Chondrocyte (in vitro differentiated cells): ENCODE measurements around the gene GAL3ST2. TPM values are rescaled to one million over a fixed set of nuclear protein-coding genes. Genes with fewer than 3 reads are reported as not detected.

Experiments used
- DNase-seq: peaks from one replicate; pipeline ENCODE4 v3.0.0; 2021; ENCODE audit warnings: mixed read lengths, low spot score
- H3K27ac Mint-ChIP-seq: one replicate; pipeline ENCODE4 v1.8.0; 2021; ENCODE audit warnings: mild to moderate bottlenecking, moderate library complexity, mixed read lengths; ENCODE audit not compliant: unreplicated experiment
- H3K27me3 Mint-ChIP-seq: 2 replicates; pipeline ENCODE4 v1.8.0; 2021; ENCODE audit warnings: low read depth, mixed read lengths
- H3K36me3 Mint-ChIP-seq: 2 replicates; pipeline ENCODE4 v1.8.0; 2021; ENCODE audit warnings: low read depth, mixed read lengths
- H3K4me1 Mint-ChIP-seq: 2 replicates; pipeline ENCODE4 v1.8.0; 2021; ENCODE audit warnings: low read depth, mild to moderate bottlenecking, mixed read lengths
- H3K4me3 Mint-ChIP-seq: one replicate; pipeline ENCODE4 v1.8.0; 2021; ENCODE audit warnings: mild to moderate bottlenecking, moderate library complexity, mixed read lengths; ENCODE audit not compliant: unreplicated experiment
- H3K9me3 Mint-ChIP-seq: 2 replicates; pipeline ENCODE4 v1.8.0; 2021; ENCODE audit warnings: low read depth, mixed read lengths
- total RNA-seq: library from RNA; stranded (reverse); gene quantifications from 3 replicates; pipeline ENCODE4 v1.2.1, GENCODE V29; 2021
- TF ChIP-seq, protein P1 (sequence below): fragments of 200-600 bp; sonication (generic); IDR thresholded peaks from 2 replicates; pipeline ENCODE4 v1.5.0; 2021; ENCODE audit warnings: antibody characterized with exemption, mild to moderate bottlenecking, moderate library complexity

GAL3ST2 gene
- total RNA-seq, 1 donor from 2014 or later, result 0.52 TPM

DNA sequence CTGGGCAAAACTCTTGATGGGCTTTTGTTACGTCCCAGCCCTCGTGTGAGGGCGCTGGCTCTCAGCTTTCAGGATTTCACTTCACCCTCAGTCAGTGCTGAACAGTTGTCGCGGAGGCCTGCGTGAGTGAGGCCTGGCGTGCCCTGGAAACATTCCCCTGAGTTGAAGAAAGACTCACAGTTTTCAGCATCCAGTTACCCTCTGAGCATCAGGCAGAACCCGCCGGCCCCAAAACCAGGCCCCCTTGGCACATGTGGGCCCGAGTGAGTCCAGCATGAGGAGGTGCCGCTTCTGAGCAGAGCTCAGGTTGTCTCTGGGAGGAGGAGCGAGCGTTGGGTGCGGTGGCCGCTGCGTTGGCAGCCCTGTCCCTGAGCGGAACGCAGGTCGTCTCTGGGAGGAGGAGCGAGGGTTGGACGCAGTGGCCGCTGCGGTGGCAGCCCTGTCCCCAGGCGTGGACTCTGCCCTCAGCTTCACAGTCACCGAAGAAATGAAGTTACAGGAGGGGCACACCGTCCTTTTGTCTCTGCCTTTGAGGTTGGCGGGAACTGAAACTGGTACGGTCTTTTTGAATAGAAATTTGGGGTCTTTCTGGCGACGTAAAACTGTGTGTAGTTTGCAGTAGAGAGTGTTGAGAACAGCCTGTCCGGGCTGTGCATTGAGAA is 32.2 kb downstream of the GAL3ST2 start, which contains the start of gene NEU4:
Gene NEU4 (plus strand): TSS at position 473 of the 662 bp plus-strand sequence. CDS start 5,292 bp downstream, outside the sequence.
- no peaks in the 10 kb centered on the region for H3K36me3 Mint-ChIP-seq
- TF ChIP-seq, protein P1, sequence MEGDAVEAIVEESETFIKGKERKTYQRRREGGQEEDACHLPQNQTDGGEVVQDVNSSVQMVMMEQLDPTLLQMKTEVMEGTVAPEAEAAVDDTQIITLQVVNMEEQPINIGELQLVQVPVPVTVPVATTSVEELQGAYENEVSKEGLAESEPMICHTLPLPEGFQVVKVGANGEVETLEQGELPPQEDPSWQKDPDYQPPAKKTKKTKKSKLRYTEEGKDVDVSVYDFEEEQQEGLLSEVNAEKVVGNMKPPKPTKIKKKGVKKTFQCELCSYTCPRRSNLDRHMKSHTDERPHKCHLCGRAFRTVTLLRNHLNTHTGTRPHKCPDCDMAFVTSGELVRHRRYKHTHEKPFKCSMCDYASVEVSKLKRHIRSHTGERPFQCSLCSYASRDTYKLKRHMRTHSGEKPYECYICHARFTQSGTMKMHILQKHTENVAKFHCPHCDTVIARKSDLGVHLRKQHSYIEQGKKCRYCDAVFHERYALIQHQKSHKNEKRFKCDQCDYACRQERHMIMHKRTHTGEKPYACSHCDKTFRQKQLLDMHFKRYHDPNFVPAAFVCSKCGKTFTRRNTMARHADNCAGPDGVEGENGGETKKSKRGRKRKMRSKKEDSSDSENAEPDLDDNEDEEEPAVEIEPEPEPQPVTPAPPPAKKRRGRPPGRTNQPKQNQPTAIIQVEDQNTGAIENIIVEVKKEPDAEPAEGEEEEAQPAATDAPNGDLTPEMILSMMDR, result no peak
- H3K27ac Mint-ChIP-seq, result no peak within 1 kb of the TSS
- H3K9me3 Mint-ChIP-seq, result no peaks in the 10 kb centered on the region
- H3K4me3 Mint-ChIP-seq, result no peak within 1 kb of the TSS
- peak; percentile 72 for DNase-seq
- H3K4me1 Mint-ChIP-seq, result peaks cover 9% of the 10 kb centered on the region
- H3K27me3 Mint-ChIP-seq, result no peaks in the 10 kb centered on the region

GRCh38 chr2:241809383-241810306 is 33.0 kb downstream of the GAL3ST2 start:
- TF ChIP-seq, protein P1, result no peak
- Mint-ChIP-seq H3K36me3 (no peaks in the 10 kb centered on the region), H3K27ac (no peak overlapping the region), H3K27me3 (no peaks in the 10 kb centered on the region), H3K4me1 (peaks cover 8% of the 10 kb centered on the region), H3K9me3 (no peaks in the 10 kb centered on the region), H3K4me3 (no peak overlapping the region)
- DNase-seq, result peak; percentile 87

GRCh38 chr2:241810307-241811200 is 33.9 kb downstream of the GAL3ST2 start:
- Mint-ChIP-seq H3K36me3 (no peaks in the 10 kb centered on the region), H3K27ac (no peak overlapping the region), H3K4me3 (no peak overlapping the region), H3K9me3 (no peaks in the 10 kb centered on the region), H3K4me1 (peaks cover 5% of the 10 kb centered on the region), H3K27me3 (peaks cover 3% of the 10 kb centered on the region)
- DNase-seq, result peak; percentile 75
- TF ChIP-seq, protein P1, result no peak

GRCh38 chr2:241811201-241811951 is 34.8 kb downstream of the GAL3ST2 start:
- Mint-ChIP-seq H3K36me3 (no peaks in the 10 kb centered on the region), H3K4me3 (no peak overlapping the region), H3K27me3 (peaks cover 3% of the 10 kb centered on the region), H3K27ac (no peak overlapping the region), H3K4me1 (peaks cover 5% of the 10 kb centered on the region), H3K9me3 (no peaks in the 10 kb centered on the region)
- DNase-seq, result peak; percentile 90
- TF ChIP-seq, protein P1, result no peak
